ENCODE measurements around the gene TPGS1.
A peak's percentile ranks its signal among the peaks of the same experiment; 100 is the strongest.

The TPGS1 gene

DNA sequence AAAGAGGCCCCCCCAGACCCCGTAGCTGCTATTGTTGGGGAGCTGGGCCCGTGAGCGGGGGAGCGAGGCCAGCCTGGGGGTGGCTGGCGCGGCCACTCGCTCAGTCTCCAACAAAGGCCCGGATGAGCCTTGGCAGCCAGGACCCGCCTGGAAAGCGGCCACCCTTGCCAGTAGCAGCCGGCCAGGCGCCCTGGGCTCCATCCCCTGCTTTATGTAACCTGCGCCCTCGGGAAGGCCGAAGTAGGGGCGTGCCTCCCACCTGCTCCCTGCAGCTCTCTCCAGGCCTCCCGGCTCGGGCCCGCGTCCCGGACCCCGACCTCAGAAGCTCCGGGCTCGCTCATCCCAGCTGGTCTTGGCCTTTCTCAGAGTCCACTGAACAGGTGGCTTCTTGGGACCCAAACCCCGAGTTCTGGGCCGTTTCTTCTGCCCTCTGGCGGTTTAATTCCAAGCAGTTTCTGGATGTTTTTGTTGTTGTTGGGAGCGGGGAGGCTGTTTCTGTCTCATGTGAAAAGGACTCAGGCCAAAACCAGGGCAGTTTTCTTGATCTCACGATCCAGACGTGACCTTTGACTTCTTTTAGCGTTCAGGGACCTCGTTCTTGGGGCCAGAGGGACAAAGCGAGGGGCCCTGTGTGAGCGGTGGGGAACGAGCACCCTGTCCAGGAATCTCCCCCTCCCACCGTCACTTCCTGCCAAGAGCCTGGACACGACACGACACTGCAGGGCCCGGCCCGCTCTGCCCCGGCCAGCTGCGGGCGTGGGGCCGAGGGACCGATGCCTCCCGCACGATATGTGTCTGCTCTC is 25.5 kb downstream of the TPGS1 start:
- no peaks in the 10 kb centered on the region for H3K9me3 ChIP-seq
- peak overlapping the region; percentile 85 to 90 for H3K4me3 ChIP-seq (ENCODE audit: low read depth in 1 of 2, low read length in 1 of 2)
- peak; percentile 51 for TF ChIP-seq CTCF (IDR thresholded peaks at IDR 0.05)
- H3K27me3 ChIP-seq = no peaks in the 10 kb centered on the region
- H3K36me3 ChIP-seq = peaks cover 28% of the 10 kb centered on the region
- H3K27ac ChIP-seq = peak overlapping the region; percentile 85
- H3K4me1 ChIP-seq (ENCODE audit: control insufficient read depth in 1 of 2, insufficient read depth in 1 of 2, low read depth in 1 of 2, low read length in 1 of 2) = peaks cover 27 to 30% of the 10 kb centered on the region in 2 experiments

DNA sequence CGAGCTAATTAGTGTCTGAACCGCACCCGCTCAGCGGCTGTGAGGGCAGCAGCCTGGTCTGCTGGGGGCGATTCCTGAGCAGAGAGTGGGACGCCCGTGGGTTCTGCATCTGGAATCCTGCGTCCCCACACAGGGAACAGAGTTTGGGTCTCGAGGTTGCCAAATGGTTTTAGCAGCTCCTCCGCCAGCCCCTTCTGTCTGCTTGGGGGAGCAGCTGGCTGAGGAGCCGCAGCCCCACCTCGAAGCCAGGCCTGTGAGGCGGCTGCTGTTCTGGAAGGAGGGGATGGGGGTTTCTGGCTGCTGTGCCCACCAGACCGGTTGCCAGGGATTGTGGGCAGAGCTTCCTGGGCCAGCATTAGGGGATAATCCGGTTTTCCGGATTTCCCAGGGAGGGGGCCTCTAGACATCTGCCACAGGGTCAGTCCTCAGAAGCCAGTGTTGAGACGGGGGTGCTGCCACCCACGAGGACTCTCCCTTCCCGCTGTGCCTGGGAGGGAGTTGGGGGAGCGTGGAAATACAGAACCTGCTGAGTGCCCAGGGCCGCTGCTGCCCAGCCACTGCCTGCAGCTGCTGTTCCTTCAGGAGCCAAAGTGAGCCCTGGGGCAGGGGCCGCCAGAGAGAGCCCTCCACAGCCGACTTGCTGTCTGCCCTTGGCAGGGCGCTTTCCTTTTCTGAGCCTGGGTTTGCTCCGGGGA is 26.2 kb downstream of the TPGS1 start:
- H3K27ac ChIP-seq = peak overlapping the region; percentile 85
- TF ChIP-seq CTCF (IDR thresholded peaks at IDR 0.05) = no peak
- peaks cover 35% of the 10 kb centered on the region for H3K36me3 ChIP-seq
- H3K4me1 ChIP-seq (ENCODE audit: control insufficient read depth in 1 of 2, insufficient read depth in 1 of 2, low read depth in 1 of 2, low read length in 1 of 2) = peaks cover 25 to 27% of the 10 kb centered on the region in 2 experiments
- peak overlapping the region; percentile 85 to 90 for H3K4me3 ChIP-seq (ENCODE audit: low read depth in 1 of 2, low read length in 1 of 2)
- H3K27me3 ChIP-seq = no peaks in the 10 kb centered on the region
- no peaks in the 10 kb centered on the region for H3K9me3 ChIP-seq

DNA sequence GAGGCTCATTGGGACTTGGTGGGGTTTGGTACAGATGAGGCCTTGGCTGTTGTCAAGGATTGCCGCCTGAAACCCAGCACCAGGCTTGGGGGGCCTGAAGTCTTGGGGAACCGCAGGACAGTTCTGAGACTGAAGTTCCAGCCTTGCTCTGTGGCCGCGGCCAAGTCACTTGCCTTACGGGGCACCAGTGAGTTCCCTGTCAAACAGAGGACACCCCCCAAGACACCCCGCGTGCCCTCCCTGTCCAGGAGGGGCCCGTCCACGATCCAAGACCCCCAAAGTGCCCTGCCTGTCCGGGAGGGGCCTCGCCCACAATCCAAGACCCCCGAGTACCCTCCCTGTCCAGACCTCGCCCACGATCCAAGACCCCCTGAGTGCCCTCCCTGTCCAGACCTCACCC is 26.8 kb downstream of the TPGS1 start:
- Histone ChIP-seq H3K4me3 (ENCODE audit: low read depth in 1 of 2, low read length in 1 of 2) (no peak overlapping the region), H3K4me1 (ENCODE audit: control insufficient read depth in 1 of 2, insufficient read depth in 1 of 2, low read depth in 1 of 2, low read length in 1 of 2) (peaks cover 24 to 27% of the 10 kb centered on the region in 2 experiments), H3K27ac (peak overlapping the region; percentile 85), H3K27me3 (no peaks in the 10 kb centered on the region), H3K36me3 (peaks cover 41% of the 10 kb centered on the region), H3K9me3 (no peaks in the 10 kb centered on the region)
- no peak for TF ChIP-seq CTCF (IDR thresholded peaks at IDR 0.05)

- peak overlapping the region; percentile 25 for H3K27ac ChIP-seq
- no peaks in the 10 kb centered on the region for H3K9me3 ChIP-seq
- no peaks in the 10 kb centered on the region for H3K27me3 ChIP-seq
- H3K36me3 ChIP-seq = peaks cover 48% of the 10 kb centered on the region
- no peak overlapping the region for H3K4me3 ChIP-seq (ENCODE audit: low read depth in 1 of 2, low read length in 1 of 2)
- TF ChIP-seq CTCF (IDR thresholded peaks at IDR 0.05) = no peak
- H3K4me1 ChIP-seq (ENCODE audit: control insufficient read depth in 1 of 2, insufficient read depth in 1 of 2, low read depth in 1 of 2, low read length in 1 of 2) = peaks cover 24 to 27% of the 10 kb centered on the region in 2 experiments
Observed at GRCh38 chr19:535017-535835, 27.9 kb downstream of the TPGS1 start.

- Histone ChIP-seq H3K4me3 (ENCODE audit: low read depth in 1 of 2, low read length in 1 of 2) (no peak overlapping the region), H3K36me3 (peaks cover 54% of the 10 kb centered on the region)
- TF ChIP-seq CTCF (IDR thresholded peaks at IDR 0.05) = no peak
Observed at GRCh38 chr19:536031-536880, 29.0 kb downstream of the TPGS1 start.

More at GRCh38 chr19:536031-536880, 29.0 kb downstream of the TPGS1 start:
- H3K9me3 ChIP-seq = no peaks in the 10 kb centered on the region
- H3K27ac ChIP-seq = no peak overlapping the region
- no peaks in the 10 kb centered on the region for H3K27me3 ChIP-seq
- H3K4me1 ChIP-seq (ENCODE audit: control insufficient read depth in 1 of 2, insufficient read depth in 1 of 2, low read depth in 1 of 2, low read length in 1 of 2) = peaks cover 19 to 20% of the 10 kb centered on the region in 2 experiments

Measured in neutrophil (primary cell).